Muscle of arm (tissue), 14 donors: Measurements from ENCODE around the gene HAT1. TPM values are rescaled to one million over a fixed set of nuclear protein-coding genes. Genes with fewer than 3 reads are reported as not detected.
"Not testable (repeated sequence)": the region's sequence is repeated elsewhere in the genome, so short reads cannot be mapped to it uniquely, and the experiment has no call there.

Experiments
- DNase-seq: peaks from one replicate; pipeline ENCODE4 v3.0.0-alpha.2; 2013
- long read RNA-seq, 11 donors: transcript quantifications; one replicate each; lab custom pipeline, GENCODE V29; 2026
- polyA plus RNA-seq, 12 donors: library from polyadenylated mRNA; unstranded; fragments of 120-200 nt; gene quantifications; one replicate each; pipeline ENCODE4 v1.2.1, GENCODE V29; 2013; ENCODE audit not compliant: insufficient read length in 12 of 12

Gene HAT1, protein sequence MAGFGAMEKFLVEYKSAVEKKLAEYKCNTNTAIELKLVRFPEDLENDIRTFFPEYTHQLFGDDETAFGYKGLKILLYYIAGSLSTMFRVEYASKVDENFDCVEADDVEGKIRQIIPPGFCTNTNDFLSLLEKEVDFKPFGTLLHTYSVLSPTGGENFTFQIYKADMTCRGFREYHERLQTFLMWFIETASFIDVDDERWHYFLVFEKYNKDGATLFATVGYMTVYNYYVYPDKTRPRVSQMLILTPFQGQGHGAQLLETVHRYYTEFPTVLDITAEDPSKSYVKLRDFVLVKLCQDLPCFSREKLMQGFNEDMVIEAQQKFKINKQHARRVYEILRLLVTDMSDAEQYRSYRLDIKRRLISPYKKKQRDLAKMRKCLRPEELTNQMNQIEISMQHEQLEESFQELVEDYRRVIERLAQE
- 10 to 100 TPM in 11 of 12 donors, not detected in 1; 33.5 to 50.3 (median 44.0) TPM for polyA plus RNA-seq
- long read RNA-seq, donor 1, transcript HAT1-201 (11 exons, 1,626 nt): major isoform, 15 of 17 reads
- long read RNA-seq, donor 1, partial matches to known transcripts: 0 of 17 reads
- long read RNA-seq, donor 1, other reads (novel, unspliced or antisense): 0 of 17 reads
- long read RNA-seq, donor 2, transcript HAT1-201 (11 exons, 1,626 nt): major isoform, 25 of 37 reads
- long read RNA-seq, donor 2, partial matches to known transcripts: 12 of 37 reads
- long read RNA-seq, donor 2, other reads (novel, unspliced or antisense): 0 of 37 reads
- long read RNA-seq, donor 3, partial matches to known transcripts: 5 of 9 reads
- long read RNA-seq, donor 3, other reads (novel, unspliced or antisense): 0 of 9 reads
- long read RNA-seq, donor 4, transcript HAT1-201 (11 exons, 1,626 nt): major isoform, 6 of 6 reads
- long read RNA-seq, donor 4, partial matches to known transcripts: 0 of 6 reads
- long read RNA-seq, donor 4, other reads (novel, unspliced or antisense): 0 of 6 reads
- long read RNA-seq, donor 5, transcript HAT1-201 (11 exons, 1,626 nt): major isoform, 15 of 21 reads
- long read RNA-seq, donor 5, partial matches to known transcripts: 5 of 21 reads
- long read RNA-seq, donor 5, other reads (novel, unspliced or antisense): 0 of 21 reads
- long read RNA-seq, donor 6, transcript HAT1-201 (11 exons, 1,626 nt): major isoform, 9 of 9 reads
- long read RNA-seq, donor 6, partial matches to known transcripts: 0 of 9 reads
- long read RNA-seq, donor 6, other reads (novel, unspliced or antisense): 0 of 9 reads
- long read RNA-seq, donor 7, transcript HAT1-201 (11 exons, 1,626 nt): major isoform, 6 of 7 reads
- long read RNA-seq, donor 7, partial matches to known transcripts: 0 of 7 reads
- long read RNA-seq, donor 7, other reads (novel, unspliced or antisense): 0 of 7 reads
- long read RNA-seq, donor 8, transcript HAT1-201 (11 exons, 1,626 nt): major isoform, 12 of 18 reads
- long read RNA-seq, donor 8, partial matches to known transcripts: 5 of 18 reads
- long read RNA-seq, donor 8, other reads (novel, unspliced or antisense): 0 of 18 reads
- long read RNA-seq, donor 9, transcript HAT1-201 (11 exons, 1,626 nt): major isoform, 5 of 14 reads
- long read RNA-seq, donor 9, partial matches to known transcripts: 7 of 14 reads
- long read RNA-seq, donor 9, other reads (novel, unspliced or antisense): 0 of 14 reads
- long read RNA-seq, donor 10, transcript HAT1-201 (11 exons, 1,626 nt): major isoform, 7 of 7 reads
- long read RNA-seq, donor 10, partial matches to known transcripts: 0 of 7 reads
- long read RNA-seq, donor 10, other reads (novel, unspliced or antisense): 0 of 7 reads
- long read RNA-seq, donor 11, transcript HAT1-201 (11 exons, 1,626 nt): major isoform, 17 of 25 reads
- long read RNA-seq, donor 11, partial matches to known transcripts: 6 of 25 reads
- long read RNA-seq, donor 11, other reads (novel, unspliced or antisense): 0 of 25 reads

DNA sequence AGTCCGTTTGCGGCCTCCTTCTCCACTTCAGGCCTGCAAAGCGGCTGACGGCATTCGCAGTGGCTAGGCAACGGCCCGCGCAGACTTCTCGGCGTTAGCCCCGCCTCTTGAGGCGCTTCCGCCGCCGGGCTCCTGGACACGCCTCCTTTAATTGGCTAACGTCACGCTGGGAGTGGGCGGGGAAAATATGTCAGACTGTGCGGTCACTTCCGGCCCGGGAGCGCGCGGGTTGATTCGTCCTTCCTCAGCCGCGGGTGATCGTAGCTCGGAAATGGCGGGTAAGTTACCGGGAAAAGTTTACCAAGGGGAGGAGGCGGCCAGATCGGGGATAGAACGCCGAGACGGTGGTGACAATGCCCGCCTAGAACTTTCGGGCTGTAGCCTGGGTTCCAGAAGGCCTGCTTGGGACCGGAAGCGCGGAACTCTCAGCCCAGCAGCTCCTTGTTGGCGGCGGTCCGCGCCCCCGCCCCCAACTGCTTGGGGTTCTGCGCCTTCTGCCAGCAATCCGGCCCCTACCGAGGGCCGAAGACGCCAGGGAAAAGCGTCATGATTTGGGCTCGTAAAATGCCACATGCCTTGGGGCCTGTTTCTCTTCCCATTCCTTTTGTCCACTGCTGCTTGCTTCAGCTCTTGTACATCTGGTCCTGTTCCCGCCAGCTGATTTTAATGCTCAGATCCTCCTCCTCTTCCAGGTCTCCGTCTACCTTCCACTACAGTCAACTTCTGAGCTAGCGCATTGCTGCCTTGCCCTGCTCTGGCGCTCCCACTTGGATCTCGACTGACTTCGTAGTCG lies at the start of gene HAT1:
HAT1 (plus strand) TSS at position 232 of the 793 bp plus-strand sequence; CDS start at position 272, 40 bp downstream.
- peak; percentile 99 for DNase-seq

DNA sequence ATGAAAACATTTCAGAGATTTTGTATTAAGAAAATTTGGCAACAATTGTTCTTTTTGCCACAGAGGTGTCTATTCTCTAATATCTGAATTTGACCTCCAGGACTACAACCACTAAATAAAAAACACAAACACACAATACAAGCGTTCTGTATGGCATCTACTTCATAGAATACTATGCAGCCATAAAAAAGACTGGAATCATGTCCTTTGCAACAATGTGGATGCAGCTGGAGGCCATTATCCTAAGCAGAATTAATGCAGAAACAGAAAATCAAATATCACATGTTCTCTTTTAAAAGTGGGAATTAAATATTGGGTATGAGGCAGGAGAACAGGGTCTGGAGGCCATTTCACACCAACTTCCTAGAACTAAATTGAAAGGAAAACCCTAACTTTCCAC lies 47.7 kb upstream of the HAT1 start:
- no peak for DNase-seq

DNA sequence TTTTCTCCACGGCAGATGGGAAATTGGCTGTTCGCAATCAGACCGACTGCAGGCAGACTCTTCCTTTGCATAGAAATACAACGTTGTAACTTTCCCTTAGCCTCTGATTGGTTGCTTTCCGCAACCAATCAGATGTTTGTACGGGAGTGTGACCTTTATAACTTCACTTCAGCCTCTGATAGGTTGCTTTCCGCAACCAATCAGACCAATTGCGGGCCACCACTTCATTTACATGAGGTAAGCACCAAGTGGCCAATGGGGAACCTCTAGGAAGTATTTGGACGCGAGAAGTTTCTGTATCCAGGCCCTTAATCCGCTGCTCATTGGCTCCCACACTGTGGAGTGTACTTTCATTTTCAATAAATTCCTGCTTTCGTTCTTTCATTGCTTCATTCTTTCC lies 47.3 kb upstream of the HAT1 start:
- no peak for DNase-seq

DNA sequence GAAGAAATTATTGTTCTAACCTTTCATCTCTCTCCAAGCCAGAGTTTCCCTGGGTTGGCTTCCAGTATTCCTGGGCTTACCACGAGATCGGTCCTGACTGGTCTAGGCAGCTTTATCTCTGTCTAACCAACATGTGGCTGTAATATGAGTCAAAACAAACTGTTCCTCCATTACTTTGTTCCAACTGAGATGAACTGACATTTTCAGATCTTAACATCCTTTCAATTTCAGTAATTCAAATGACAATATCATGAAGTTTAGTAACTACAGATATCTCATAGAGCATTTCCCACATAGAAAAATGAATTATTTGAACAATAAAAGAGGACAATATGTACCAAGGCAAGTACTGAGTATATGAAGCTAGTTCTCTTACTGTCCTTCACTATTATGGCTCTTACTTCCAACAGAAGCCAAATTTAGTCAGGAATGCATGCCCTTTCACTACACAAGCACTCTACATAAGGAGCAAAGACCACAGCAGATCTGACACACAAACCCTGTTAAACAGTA lies 43.7 kb upstream of the HAT1 start:
- DNase-seq: no peak

DNA sequence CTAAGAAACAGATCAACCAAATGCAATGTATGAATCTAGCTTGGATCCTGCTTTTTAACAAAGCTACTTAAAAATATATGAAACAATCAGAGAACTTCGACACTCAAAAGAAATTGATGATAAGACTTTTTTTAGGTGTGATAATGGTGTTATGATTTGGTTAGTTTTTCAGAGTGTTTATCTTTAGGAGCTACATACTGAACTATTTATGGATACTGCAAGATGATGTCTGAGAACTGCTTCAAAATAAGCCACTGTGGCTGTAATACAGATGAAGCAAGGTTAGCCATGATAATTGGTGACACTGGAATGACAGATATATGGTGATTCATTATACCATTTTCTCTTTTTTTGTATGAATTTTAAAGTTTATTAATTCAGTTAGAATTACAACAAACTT lies 42.4 kb upstream of the HAT1 start:
- no peak for DNase-seq

DNA sequence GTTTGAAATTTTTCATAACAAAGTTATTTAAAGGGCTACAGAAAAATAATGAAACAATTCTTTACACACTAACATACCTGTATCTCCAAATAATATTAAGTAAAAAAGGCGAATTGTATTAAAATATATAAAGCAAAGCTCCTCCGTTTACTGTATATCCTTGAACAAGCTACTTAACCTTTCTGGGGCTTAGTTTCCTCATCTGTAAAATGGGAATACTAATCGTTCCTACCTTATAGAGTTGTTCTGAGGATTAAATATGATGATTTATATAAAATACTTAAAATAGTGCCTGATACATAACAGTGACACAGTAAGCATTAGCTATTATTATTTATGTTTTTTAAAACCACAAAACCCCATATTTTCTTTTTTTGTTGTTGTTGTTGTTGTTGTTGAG lies 41.5 kb upstream of the HAT1 start:
- DNase-seq: no peak

DNA sequence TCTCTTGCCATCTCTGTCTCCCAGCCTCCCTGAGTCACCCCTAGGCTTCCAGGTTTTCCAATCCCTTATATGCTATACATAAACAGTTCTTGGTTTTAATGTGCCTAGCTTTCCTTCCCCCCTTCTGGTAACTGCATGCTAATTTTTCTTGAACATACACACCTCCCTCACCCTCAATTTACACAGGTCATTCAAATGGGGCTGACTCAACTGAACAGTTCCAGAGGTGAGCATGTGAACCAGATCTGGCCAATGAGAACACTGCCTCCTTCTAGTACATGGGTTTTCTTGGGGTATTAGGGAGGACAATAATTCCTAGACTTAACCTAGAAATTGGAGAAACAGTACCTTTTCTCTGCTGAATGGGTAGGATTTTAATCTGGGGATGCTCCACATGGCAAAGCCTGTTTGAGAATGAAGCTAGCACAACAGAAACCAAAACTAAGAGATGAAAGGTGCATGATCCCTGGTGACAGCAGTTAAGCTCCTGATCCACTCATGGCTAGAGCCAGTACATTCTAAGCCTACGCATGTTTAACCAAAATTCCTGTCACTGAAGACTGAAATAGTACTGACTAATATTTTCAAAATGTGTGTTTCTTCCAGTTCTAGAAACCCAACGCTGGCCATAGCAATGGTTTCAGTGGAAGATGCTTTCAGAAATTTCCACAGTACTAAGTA lies 40.0 kb upstream of the HAT1 start:
- DNase-seq: no peak

DNA sequence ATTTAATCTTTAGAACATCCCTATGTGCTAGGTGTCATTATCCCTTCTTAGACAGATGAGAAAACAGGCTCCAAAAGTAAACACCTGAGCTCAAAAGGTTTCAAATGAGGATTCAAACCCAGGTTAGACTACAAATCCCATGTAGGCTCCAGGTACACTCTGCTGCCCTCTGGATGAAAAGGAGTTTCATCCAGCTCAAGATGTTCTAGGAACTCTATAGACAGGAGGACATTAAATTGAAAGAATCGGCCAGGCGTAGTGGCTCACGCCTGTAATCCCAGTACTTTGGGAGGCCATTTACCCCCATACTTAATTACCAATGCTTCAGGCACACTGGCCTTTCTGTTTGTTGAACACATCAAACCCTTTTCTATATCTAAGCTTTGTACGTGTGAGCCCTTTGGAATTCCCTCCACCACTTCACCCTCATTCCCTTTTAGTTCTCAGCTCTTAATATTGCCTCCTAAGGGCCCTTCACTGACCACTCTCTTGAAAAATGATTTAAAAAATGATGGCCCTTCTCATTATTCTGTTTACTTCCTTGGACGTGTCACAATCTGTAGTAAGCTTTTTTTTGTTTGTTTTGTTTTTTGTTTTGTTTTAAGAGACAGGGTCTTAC lies 38.9 kb upstream of the HAT1 start:
- no peak for DNase-seq

DNA sequence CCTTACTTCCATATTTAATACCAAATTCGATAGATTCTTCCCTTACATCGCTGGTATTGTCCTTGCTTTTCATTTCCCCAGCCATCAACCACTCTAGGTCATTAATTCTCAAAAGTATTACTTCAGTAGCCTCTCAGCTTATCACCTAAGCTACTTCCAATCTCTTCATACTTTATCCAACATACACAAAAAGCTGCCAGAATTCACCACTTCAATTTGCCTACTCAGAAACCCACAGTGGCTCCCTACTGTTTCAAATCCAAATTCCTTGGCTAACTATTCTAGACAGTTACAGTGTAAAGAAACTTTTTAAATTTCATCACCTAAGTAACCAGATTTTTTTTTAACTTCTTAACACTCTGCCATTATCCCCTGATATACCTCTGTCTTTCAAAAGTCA lies 32.9 kb upstream of the HAT1 start:
- DNase-seq: no peak

DNA sequence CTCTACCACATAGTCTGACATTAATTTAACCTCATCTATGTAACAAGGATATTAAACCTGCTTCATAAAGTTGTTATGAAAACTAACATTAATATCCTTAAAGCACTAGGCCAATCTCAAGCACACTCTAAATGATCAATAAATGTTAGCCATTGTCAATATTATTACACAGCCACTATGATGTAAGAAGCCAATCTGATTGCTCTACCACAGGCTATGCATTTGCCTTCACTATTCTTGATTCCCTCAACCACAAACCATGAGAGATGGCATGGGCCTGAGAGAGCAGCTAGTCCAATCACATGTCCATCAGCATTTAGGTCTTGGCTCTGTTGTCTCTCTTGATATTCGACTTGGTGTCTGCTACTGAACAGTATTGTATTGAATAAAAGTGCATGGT lies 32.5 kb upstream of the HAT1 start:
- DNase-seq: no peak

DNA sequence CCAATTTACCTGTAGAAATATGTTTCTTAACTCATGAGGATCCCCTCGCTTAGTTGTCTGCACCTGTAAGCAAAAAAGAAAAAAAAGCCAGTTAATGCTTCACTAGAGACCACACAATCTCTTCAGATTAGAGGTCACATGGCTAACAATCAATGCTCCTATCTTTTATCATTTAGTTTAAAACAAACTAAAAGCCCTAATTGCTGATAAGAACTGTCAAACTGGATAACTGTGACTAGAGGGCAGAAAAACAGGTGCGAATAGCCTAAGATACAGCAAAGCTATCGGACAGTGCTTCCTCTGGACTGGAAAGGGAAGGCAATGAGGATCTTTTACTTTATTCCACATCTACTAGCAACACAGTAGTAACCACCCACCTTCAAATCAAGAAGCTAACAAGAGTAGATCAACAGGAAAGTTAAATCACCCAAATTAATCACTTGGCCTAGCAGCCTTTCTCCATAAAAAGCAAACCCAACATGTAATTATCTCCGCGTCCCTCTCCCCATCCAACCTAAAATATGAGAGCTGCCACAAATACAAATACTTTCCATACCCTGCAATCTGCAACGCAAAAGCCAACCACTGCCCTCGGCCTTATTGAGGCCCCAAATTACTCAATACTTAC lies 29.0 kb upstream of the HAT1 start:
- no peak for DNase-seq

DNA sequence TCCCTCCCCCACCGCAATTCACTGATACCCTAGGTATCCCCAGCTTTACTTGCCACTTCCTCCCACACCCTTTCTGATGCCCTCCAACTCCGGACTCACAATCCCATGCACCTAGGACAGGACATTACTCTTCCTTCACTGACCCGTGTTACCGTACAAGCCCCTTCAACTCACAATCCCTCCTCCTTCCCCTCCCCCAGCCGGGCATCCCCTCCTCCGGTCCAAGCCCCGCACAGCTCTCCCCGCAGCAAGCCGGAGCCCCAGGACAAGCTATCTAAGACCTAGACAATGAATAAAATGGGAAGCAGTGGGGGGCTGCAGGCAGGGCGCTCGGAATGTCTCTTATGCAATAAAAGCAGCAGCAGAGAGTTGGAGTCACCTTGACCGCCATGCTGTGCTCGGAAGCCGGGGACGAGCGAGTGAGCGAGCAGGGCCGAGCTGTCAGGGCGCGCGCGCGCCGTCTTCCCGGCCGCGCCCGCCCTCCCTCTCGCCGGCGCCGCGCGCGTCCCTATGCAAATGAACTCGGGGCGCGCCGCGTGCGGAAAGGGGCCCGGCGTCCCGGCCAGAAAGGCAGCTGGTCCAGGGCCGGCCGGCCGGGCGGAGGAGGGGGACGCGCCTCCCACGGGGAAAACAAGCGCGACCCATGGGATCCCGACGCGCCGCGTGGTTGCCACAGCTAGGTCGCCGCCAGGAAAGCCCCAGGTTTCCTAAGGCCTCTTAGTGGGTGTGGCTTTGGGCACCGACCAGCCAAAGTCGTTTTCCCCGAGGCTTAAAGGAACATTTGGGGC lies 28.2 kb upstream of the HAT1 start, which contains the start of gene SLC25A12:
SLC25A12 (minus strand) TSS at position 421 of the 788 bp plus-strand sequence; CDS start at position 391, 30 bp downstream.
- DNase-seq: peak; percentile 83

DNA sequence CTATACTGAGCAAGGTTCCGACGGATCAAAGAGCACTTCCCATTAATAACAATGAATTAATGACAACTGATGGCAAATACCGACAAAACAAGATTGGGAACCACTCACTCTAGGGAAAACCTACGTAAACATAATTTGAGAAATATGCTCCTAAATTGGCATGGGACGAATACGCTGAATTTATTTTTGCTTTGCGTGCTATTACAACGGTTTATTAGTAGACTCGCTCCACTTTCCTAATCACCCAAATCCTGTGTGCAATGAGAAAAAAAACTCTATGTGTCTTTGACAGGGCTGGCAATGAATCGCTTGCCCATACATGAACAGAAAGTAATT lies 27.7 kb upstream of the HAT1 start:
- DNase-seq: no peak

DNA sequence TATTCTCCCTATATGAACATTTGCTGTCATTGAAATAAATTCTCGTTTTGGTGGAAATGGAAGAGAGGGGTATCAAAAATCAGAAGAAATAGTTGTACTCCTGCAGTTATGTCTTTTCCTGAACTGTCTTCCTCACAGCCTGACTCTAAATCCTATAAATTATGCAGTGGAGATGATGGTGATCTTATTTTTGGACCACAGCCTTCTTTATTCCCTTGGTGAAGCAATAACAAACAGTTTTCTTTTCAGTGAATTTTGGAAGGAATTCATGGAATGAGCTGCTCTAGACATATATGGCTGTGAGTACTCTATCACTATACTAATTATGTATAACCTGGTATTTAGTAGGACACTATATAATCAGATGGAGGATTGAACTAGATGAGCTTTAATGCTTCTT lies 26.5 kb upstream of the HAT1 start:
- DNase-seq: peak; percentile 20

DNA sequence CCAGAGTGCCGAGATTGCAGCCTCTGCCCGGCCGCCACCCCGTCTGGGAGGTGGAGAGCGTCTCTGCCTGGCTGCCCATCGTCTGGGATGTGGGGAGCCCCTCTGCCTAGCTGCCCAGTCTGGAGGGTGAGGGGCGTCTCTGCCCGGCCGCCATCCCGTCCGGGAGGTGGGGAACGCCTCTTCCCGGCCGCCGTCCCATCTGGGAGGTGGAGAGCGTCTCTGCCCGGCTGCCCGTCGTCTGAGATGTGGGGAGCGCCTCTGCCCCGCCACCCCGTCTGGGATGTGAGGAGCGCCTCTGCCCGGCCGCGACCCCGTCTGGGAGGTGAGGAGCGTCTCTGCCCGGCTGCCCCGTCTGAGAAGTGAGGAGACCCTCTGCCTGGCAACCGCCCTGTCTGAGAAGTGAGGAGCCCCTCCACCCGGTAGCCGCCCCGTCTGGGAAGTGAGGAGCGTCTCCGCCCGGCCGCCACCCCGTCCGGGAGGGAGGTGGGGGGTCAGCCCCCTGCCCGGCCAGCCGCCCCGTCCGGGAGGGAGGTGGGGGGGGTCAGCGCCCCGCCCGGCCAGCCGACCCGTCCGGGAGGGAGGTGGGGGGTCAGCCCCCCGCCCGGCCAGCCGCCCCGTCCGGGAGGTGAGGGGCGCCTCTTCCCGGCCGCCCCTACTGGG lies 22.5 kb upstream of the HAT1 start:
- not testable (repeated sequence) for DNase-seq

DNA sequence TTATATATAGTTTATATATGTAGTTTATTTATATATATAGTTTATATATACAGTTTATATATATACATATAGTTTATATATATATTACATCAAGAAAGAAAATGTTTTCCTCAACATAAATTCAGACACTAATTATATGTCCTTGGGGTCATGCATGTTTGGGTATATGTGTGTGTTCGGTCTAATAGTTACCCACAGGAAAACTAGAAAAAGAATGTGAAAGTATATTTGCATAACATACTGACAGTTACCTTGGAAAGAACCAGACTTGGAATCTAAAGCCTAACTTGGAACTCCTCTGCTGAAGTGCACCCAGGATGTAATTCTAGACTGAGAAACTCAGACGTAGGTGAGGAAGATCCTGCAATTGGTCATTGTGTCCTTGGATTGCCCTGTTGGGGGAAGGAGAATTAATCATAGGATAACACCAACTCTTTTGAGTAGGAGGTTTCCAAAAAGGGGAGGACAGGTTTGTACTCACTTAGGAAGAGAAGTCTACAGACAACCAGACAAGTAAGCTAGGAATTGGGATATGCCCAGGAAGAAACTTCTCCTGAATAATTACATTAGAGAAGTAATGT lies 19.3 kb upstream of the HAT1 start:
- DNase-seq: no peak
